Measurements from ENCODE around the gene GRM7.

The GRM7 gene

GRCh38 chr3:7728566-7729519 is 867.9 kb downstream of the GRM7 start:
- no peak for DNase-seq (ENCODE audit: low spot score)

- no peak for DNase-seq (ENCODE audit: low spot score)
Observed at GRCh38 chr3:7733933-7734332, 873.0 kb downstream of the GRM7 start.

DNA sequence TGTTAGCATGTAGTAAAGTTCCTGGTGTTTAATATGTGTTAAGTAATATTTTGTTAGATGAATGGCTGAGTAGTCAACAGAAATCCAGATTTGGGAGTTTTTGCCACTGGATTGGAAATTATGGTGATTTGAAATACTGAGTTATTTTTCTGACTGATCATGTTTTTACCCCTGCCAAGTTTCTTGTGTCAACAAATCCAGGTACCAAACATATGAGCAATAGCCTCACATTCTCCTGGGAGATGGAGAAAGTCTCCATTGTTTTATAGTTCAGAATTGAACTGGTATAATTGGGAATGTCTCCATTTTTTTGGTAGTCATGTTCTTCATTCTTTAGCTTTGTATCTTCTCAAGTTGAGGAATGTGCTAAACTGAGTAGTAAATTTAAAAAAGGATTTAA is 873.5 kb downstream of the GRM7 start:
- no peak for DNase-seq (ENCODE audit: low spot score)

GRCh38 chr3:7737263-7737662 is 876.3 kb downstream of the GRM7 start:
- no peak for DNase-seq (ENCODE audit: low spot score)

- no peak for DNase-seq (ENCODE audit: low spot score)
Observed at GRCh38 chr3:7739754-7740153, 878.8 kb downstream of the GRM7 start.

GRCh38 chr3:7740458-7740857 is 879.5 kb downstream of the GRM7 start:
- no peak for DNase-seq (ENCODE audit: low spot score)

DNA sequence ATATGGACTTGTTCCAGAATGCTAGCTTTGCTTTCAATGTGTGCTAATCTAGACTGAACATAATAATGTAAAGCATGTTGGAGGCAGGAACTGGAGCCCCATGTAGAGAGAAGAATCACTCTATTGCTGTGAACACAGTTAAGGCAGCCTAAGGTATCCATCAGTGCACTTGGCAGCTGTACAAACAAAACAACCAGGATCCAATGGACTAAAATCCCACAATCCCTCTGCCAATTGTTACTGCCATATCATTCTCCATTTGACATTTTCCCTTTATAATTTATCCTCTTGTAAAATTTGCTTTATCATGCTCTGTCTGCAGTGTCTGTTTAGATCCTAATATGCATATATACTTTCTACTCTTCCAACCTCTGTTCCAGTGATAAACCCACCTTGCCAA is 883.9 kb downstream of the GRM7 start:
- no peak for DNase-seq (ENCODE audit: low spot score)

DNA sequence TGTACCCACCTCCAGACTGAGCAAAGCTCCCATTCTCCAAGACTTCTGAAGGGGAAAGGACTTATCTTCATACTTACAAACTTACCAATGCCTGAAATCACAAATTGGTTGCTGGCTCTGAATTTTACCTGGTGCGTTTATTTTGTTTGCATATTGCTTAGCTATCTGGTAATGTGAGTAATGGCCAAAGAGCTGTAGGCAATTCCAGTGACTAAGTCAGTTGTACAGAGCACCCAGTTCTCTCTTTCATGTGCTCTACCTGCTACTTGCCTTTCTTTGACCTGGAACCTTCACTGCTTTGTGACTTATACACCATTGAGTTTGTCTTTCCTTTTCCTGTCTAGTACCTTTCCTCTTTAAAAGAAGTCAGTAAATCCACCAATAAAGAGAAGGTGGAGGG is 884.8 kb downstream of the GRM7 start:
- no peak for DNase-seq (ENCODE audit: low spot score)

- DNase-seq (ENCODE audit: low spot score), result no peak
Observed at GRCh38 chr3:7749931-7750695, 889.2 kb downstream of the GRM7 start.

DNA sequence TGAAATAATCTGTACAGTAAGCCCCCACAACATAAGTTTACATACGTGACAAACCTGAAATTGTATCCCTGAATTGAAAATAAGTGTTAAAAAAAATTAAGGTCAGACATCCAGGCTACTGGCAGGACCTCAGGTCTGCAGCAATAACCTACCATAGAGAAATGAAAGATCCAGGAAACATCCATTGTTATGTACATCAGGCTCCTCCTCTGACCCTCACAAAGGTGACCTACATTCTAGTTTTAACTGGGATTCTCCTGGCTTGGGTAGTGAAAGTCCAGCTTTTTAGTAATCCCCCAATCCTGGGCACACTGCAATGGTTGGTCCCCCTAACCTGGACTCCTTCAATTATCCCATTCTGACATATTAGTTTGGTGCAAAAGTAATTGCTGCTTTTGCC is 891.1 kb downstream of the GRM7 start:
- DNase-seq (ENCODE audit: low spot score), result no peak

DNA sequence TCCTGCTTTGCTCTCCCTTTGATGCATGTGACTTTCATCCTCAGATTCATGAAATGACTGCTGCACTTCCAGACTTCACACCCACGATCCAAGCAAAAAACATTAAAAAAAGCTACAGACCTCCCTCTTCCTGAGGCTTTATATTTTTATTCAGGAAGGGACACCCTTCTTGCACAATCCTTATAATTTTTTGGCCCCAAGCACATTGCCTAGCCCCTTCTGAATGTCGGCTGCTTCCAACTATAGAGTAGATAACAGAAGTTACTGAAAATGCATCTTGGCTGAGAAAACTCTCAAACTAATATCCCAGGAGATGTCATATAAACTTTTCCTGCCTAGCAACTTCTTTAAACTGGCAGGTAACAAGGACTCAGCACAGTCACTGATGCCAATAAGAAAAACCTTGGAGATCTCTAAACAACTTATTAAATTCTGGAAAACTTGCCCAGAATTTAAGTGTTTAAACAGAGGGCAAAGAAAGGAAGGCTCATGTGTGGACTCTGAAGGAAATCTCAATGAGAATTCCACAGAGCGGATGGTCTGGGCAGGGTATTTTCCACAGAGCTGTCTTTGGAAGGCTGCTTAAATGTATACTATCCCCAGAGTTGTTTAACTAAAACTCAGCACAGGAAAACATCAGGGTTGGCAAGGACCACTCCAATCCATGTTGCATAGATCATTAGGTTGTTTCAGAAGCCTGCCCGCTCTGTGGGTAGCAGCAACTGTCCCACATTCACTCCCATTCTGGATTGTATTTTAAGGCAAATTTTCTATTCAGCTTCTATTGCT is 893.9 kb downstream of the GRM7 start:
- DNase-seq (ENCODE audit: low spot score), result no peak

DNA sequence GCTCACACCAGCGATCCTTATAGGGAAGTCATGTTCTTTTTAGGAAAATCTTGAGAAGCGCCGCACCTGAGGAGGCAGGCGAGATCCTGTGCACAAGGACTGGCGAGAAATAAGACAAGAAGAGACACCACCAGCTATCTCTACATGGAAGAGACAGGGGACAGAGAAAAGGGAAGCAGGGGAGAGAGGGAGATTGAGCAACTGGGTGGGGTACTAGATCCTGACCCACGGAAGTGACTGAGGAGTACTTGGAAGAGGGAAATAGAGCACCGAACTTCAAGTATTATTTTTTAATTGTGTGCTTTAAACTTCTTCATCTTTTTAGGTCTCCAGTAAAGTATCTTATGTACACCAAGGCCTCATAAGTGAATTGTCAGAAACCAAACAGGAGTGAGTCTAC is 898.7 kb downstream of the GRM7 start:
- DNase-seq (ENCODE audit: low spot score), result no peak

DNA sequence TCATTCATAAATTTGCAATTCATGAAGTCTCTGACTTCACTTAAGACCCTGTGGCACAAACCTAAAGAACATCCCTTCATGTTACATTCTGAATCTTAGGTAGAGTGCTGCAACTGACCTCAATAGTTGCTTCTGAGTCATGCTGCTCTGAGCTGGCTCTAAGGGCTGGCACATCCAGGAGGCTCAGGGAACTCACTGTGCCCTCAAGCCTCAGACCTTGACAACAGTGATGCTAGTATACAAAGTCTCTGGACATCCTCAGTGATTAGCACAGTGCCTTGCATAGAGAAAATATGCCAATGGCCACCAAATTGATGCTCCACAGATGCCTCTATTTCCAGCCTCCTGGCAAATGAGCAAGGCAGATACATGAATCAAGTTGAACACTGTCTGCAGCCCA is 899.8 kb downstream of the GRM7 start:
- DNase-seq (ENCODE audit: low spot score), result no peak

GRCh38 chr3:7764115-7764514 is 903.2 kb downstream of the GRM7 start:
- DNase-seq (ENCODE audit: low spot score), result no peak

GRCh38 chr3:7766530-7766929 is 905.6 kb downstream of the GRM7 start:
- no peak for DNase-seq (ENCODE audit: low spot score)

DNA sequence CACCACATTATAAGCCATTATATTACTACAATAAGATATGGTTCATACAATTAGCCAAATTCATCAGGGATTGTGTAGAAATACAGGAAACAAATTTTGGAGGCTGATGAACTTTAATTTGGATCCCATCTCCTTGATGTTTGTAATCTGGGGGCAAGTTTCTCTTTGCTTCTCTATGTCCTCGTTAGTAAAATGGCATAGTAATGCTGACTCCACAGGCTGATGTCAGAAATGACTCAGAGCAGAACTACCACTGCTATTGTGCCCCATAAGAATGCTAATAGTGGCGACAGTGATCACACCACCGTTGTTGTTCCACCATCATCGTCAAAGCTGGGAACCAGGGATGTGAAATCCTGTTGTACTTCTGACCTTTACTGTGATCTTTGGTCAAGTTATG is 918.4 kb downstream of the GRM7 start:
- DNase-seq (ENCODE audit: low spot score), result peak; percentile 28

DNA sequence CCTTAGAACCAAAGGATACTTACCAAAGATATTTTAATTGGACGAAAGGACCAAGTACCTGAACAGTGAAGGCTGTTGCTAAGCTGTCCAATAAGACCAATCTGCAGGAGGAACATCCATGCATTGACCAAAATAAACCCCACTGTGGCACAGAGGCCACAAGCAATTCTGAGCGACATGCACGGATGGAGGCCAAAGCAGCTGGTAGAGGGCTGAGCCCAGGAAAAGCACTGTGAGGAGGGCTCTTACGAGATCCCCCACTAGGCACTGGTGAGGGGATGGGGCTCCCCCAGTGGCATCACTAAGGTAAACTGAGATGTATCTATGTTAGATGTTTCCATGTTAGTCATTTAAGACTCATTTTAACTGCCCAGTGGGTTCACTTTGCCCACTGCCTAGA is 920.5 kb downstream of the GRM7 start:
- DNase-seq (ENCODE audit: low spot score), result no peak

DNA sequence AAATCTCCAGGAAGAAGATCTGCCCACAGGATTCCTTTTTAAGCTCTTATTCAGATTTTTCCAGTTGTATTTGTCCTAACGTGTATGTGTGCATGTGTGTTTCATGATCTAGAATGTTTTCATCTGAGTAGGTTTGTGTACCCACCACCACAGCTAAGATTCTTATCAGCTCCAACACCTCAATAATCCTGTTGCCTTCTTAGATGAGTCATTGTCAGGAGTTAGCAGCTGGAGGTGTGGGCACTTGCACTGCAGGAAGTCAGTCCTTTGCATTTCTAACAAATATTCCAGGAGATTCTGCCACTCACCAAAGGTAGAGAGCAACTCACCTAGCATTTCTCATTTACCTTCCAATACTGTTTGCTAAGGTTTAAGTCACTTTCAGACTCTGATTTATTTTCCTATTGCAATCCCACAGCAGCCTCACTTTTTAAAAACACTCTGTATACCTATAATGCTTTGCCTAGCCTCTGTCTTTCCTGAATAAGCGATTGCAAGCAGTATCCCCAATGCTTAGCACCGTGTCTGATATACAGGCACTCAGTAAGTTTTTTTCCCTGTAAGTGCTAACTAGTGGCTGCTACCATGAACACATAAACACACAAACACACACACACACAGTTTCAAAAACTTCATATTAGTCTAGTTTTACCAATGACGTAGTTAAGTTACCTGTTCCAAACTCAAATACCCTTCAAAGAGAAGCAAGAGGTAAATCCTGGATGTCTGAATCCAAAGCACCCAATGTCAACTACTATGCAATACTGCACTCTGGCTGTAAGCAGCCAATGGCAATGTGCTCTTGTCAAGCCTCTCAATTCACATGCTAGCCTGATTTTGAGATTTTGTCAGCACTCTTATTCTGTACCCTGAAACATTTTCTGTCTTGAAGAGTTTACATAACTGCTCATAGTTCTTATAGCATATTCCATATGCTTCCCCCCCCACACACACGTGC is 927.2 kb downstream of the GRM7 start:
- DNase-seq (ENCODE audit: low spot score), result no peak

GRCh38 chr3:7788881-7789280 is 928.0 kb downstream of the GRM7 start:
- DNase-seq (ENCODE audit: low spot score), result no peak

- no peak for DNase-seq (ENCODE audit: low spot score)
Observed at GRCh38 chr3:7789324-7789723, 928.4 kb downstream of the GRM7 start.

- DNase-seq (ENCODE audit: low spot score), result no peak
Observed at GRCh38 chr3:7790141-7790540, 929.2 kb downstream of the GRM7 start.

Measured in RKO (cell line).